Astrocyte (in vitro differentiated cells and primary cell): ENCODE data around the gene UROC1. TPM values are rescaled to one million over a fixed set of nuclear protein-coding genes. Genes with fewer than 3 reads are reported as not detected.

ENCODE experiments used
- DNase-seq: peaks from one replicate; pipeline ENCODE4 v3.0.0-alpha.2; 2010; ENCODE audit warnings: low read depth
- FAIRE-seq: peaks from 2 replicates; lab custom pipeline; 2011; peaks lifted over from hg19 to GRCh38; lab: Jason Lieb, UNC
- H2AFZ ChIP-seq: 2 replicates; pipeline ENCODE4 v1.6.0; 2012; ENCODE audit warnings: low read depth, low read length, inconsistent platforms
- H3K27ac ChIP-seq: 2 replicates; pipeline ENCODE4 v1.5.1; 2011; ENCODE audit warnings: low read depth, low read length, inconsistent platforms
- H3K27me3 ChIP-seq: 2 replicates; pipeline ENCODE4 v1.6.0; 2011; ENCODE audit warnings: low read length, inconsistent platforms; ENCODE audit not compliant: insufficient read depth
- H3K36me3 ChIP-seq: 2 replicates; pipeline ENCODE4 v1.5.1; 2011; ENCODE audit warnings: low read length, inconsistent platforms; ENCODE audit not compliant: insufficient read depth
- H3K4me1 ChIP-seq: 2 replicates; pipeline ENCODE4 v1.5.1; 2011; ENCODE audit warnings: low read length, inconsistent platforms; ENCODE audit not compliant: insufficient read depth
- H3K4me2 ChIP-seq: 2 replicates; pipeline ENCODE4 v1.6.0; 2012; ENCODE audit warnings: low read length, inconsistent platforms
- H3K4me3 ChIP-seq: 2 replicates; pipeline ENCODE4 v1.5.1; 2011; ENCODE audit warnings: low read depth, mild to moderate bottlenecking, low read length, inconsistent platforms; ENCODE audit not compliant: insufficient read depth
- H3K79me2 ChIP-seq: 2 replicates; pipeline ENCODE4 v1.6.0; 2012; ENCODE audit warnings: mild to moderate bottlenecking, low read length, inconsistent platforms; ENCODE audit not compliant: insufficient read depth
- H3K9ac ChIP-seq: 2 replicates; pipeline ENCODE4 v1.6.0; 2012; ENCODE audit warnings: mild to moderate bottlenecking, low read length, inconsistent platforms
- H3K9me3 ChIP-seq: 2 replicates; pipeline ENCODE4 v1.5.1; 2012; ENCODE audit warnings: low read depth, mild to moderate bottlenecking, low read length, inconsistent platforms; ENCODE audit not compliant: insufficient read depth
- H4K20me1 ChIP-seq: 2 replicates; pipeline ENCODE4 v1.6.0; 2012; ENCODE audit warnings: low read length, inconsistent platforms; ENCODE audit not compliant: insufficient read depth
- H3K27ac Mint-ChIP-seq: one replicate; pipeline ENCODE4 v1.8.0; 2021; ENCODE audit warnings: mild to moderate bottlenecking, mixed read lengths; ENCODE audit not compliant: unreplicated experiment
- H3K27me3 Mint-ChIP-seq: one replicate; pipeline ENCODE4 v1.8.0; 2021; ENCODE audit warnings: low read depth, mixed read lengths; ENCODE audit not compliant: unreplicated experiment
- H3K36me3 Mint-ChIP-seq: one replicate; pipeline ENCODE4 v1.8.0; 2021; ENCODE audit warnings: low read depth, mixed read lengths; ENCODE audit not compliant: unreplicated experiment
- H3K4me1 Mint-ChIP-seq: one replicate; pipeline ENCODE4 v1.8.0; 2021; ENCODE audit warnings: low read depth, mixed read lengths; ENCODE audit not compliant: unreplicated experiment
- H3K4me3 Mint-ChIP-seq: one replicate; pipeline ENCODE4 v1.8.0; 2021; ENCODE audit warnings: mild to moderate bottlenecking, moderate library complexity, mixed read lengths; ENCODE audit not compliant: unreplicated experiment
- H3K9me3 Mint-ChIP-seq: one replicate; pipeline ENCODE4 v1.8.0; 2021; ENCODE audit warnings: mild to moderate bottlenecking, mixed read lengths; ENCODE audit not compliant: unreplicated experiment
- EZH2 ChIP-seq: IDR thresholded peaks from 2 replicates; pipeline ENCODE4 v1.6.1; 2012; ENCODE audit warnings: mild to moderate bottlenecking, low read length, inconsistent platforms; ENCODE audit not compliant: insufficient read depth
- total RNA-seq: library from RNA; stranded (reverse); gene quantifications from 2 replicates; pipeline ENCODE4 v1.2.1, GENCODE V29; 2021
- TF ChIP-seq, protein P1 (sequence below): IDR thresholded peaks from 2 replicates; pipeline ENCODE4 v1.5.1; 2011; ENCODE audit warnings: low read depth, mild to moderate bottlenecking, inconsistent platforms, low read length, moderate library complexity; ENCODE audit not compliant: insufficient read depth

The UROC1 gene
- total RNA-seq, 1 donor from 2014 or later: not detected

DNA sequence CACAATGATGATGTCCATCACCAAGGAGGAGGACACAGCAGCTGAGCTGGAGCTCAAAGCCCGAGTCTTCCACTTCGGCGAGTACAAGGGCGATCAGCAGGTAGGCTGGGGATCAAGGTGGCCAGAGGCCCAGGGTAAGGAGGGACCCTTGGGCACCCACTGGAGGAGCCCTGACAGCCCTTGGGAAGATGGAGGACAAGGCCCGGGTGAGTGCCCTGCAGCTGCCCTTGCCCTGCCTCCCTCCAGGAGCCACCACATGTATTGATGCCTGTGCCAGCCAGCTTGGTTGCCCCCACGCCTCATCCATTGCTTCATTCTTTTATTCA is 84.5 kb downstream of the UROC1 start:
- Histone ChIP-seq H3K27ac (no peak overlapping the region), H3K4me2 (no peak overlapping the region), H3K36me3 (no peaks in the 10 kb centered on the region), H3K27me3 (no peaks in the 10 kb centered on the region), H3K4me3 (no peak overlapping the region), H3K9me3 (no peaks in the 10 kb centered on the region), H3K79me2 (no peaks in the 10 kb centered on the region), H3K4me1 (no peaks in the 10 kb centered on the region), H4K20me1 (no peaks in the 10 kb centered on the region), H2AFZ (no peak overlapping the region), H3K9ac (no peak overlapping the region)
- Mint-ChIP-seq H3K4me3 (no peak overlapping the region), H3K4me1 (peaks cover 3% of the 10 kb centered on the region), H3K36me3 (peaks cover 6% of the 10 kb centered on the region), H3K9me3 (peaks cover 2% of the 10 kb centered on the region), H3K27me3 (no peaks in the 10 kb centered on the region), H3K27ac (no peak overlapping the region)
- TF ChIP-seq, protein P1, sequence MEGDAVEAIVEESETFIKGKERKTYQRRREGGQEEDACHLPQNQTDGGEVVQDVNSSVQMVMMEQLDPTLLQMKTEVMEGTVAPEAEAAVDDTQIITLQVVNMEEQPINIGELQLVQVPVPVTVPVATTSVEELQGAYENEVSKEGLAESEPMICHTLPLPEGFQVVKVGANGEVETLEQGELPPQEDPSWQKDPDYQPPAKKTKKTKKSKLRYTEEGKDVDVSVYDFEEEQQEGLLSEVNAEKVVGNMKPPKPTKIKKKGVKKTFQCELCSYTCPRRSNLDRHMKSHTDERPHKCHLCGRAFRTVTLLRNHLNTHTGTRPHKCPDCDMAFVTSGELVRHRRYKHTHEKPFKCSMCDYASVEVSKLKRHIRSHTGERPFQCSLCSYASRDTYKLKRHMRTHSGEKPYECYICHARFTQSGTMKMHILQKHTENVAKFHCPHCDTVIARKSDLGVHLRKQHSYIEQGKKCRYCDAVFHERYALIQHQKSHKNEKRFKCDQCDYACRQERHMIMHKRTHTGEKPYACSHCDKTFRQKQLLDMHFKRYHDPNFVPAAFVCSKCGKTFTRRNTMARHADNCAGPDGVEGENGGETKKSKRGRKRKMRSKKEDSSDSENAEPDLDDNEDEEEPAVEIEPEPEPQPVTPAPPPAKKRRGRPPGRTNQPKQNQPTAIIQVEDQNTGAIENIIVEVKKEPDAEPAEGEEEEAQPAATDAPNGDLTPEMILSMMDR: no peak
- no peak for TF ChIP-seq EZH2
- DNase-seq (no peak), FAIRE-seq (no peak)

GRCh38 chr3:126432361-126433104 is 85.0 kb downstream of the UROC1 start:
- Histone ChIP-seq H3K79me2 (no peaks in the 10 kb centered on the region), H3K27me3 (no peaks in the 10 kb centered on the region), H3K4me1 (no peaks in the 10 kb centered on the region), H3K4me2 (no peak overlapping the region), H3K9ac (no peak overlapping the region), H3K4me3 (no peak overlapping the region), H3K36me3 (no peaks in the 10 kb centered on the region), H3K27ac (no peak overlapping the region), H2AFZ (no peak overlapping the region), H3K9me3 (no peaks in the 10 kb centered on the region), H4K20me1 (no peaks in the 10 kb centered on the region)
- Mint-ChIP-seq H3K9me3 (peaks cover 2% of the 10 kb centered on the region), H3K4me1 (peaks cover 3% of the 10 kb centered on the region), H3K36me3 (peaks cover 6% of the 10 kb centered on the region), H3K27me3 (no peaks in the 10 kb centered on the region), H3K27ac (no peak overlapping the region), H3K4me3 (no peak overlapping the region)
- no peak for TF ChIP-seq EZH2
- TF ChIP-seq, protein P1: no peak
- DNase-seq (peak; percentile 2), FAIRE-seq (no peak)

Other genes starting within 250 kb of the UROC1 start
- 0.29 and 0.34 TPM in 2 replicates for gene KLF15, start 160.4 kb downstream of the UROC1 start, total RNA-seq
- not detected in 2 replicates for gene CFAP100, start 122.9 kb downstream of the UROC1 start, total RNA-seq
- gene ZXDC, start 41.9 kb downstream of the UROC1 start, total RNA-seq: 19.6 and 21.6 TPM in 2 replicates
- not detected in 2 replicates for gene CHST13, start 6.4 kb upstream of the UROC1 start, total RNA-seq
- not detected in 2 replicates for gene C3orf22, start 41.2 kb upstream of the UROC1 start, total RNA-seq
- gene TXNRD3, start 137.4 kb upstream of the UROC1 start, total RNA-seq: 7.6 and 11.1 TPM in 2 replicates
- gene CHCHD6, start 186.5 kb upstream of the UROC1 start, total RNA-seq: 21.1 TPM in 2 replicates